Measurements from ENCODE around the gene PRSS57. TPM values are rescaled to one million over a fixed set of nuclear protein-coding genes. Genes with fewer than 3 reads are reported as not detected.
A peak's percentile ranks its signal among the peaks of the same experiment; 100 is the strongest.

PRSS57 gene
- total and polyA plus RNA-seq, 2 of the 13 experiments (the other 11 are each of a cell fraction or from before 2014, with no cell fraction given) = 0.12 TPM; not detected in 1

- peak; percentile 46 for TF ChIP-seq SALL1 (CRISPR knock-in tag; IDR thresholded peaks at IDR 0.05)
- 0 out of 2 replicates have a peak, but pooled peaks have one; percentile 13 for TF ChIP-seq HNRNPL (IDR thresholded peaks at IDR 0.05; ENCODE audit: low read depth, low read length)
Measured at GRCh38 chr19:674282-675151, 20.7 kb downstream of the PRSS57 start (continued).

GRCh38 chr19:670609-671075, 24.6 kb downstream of the PRSS57 start:
- BruUV-seq (replicated peaks) = no TSS peak
- TF ChIP-seq ZNF772 (CRISPR knock-in tag; IDR thresholded peaks at IDR 0.05) (peak; percentile 28; the same call in 1 of the 2 replicates), FOXA3 (CRISPR knock-in tag; IDR thresholded peaks at IDR 0.05) (no peak), JUN (CRISPR knock-in tag; IDR thresholded peaks at IDR 0.05) (no peak), RELA (CRISPR knock-in tag; IDR thresholded peaks at IDR 0.05) (no peak), AGO1 (IDR thresholded peaks at IDR 0.05; ENCODE audit: low read depth, low read length, poor library complexity, severe bottlenecking) (no peak), E2F2 (CRISPR knock-in tag; IDR thresholded peaks at IDR 0.05; ENCODE audit: borderline replicate concordance) (no peak), ZNF800 (CRISPR knock-in tag; IDR thresholded peaks at IDR 0.05) (no peak), ZKSCAN1 (IDR thresholded peaks at IDR 0.05; ENCODE audit: low read length) (0 out of 2 replicates have a peak, but pooled peaks have one; percentile 42), ZNF574 (CRISPR knock-in tag; IDR thresholded peaks at IDR 0.05) (no peak), RFX3 (CRISPR knock-in tag; IDR thresholded peaks at IDR 0.05) (no peak), NFE2 (CRISPR knock-in tag; IDR thresholded peaks at IDR 0.05) (no peak), ZMYM3 (CRISPR knock-in tag; IDR thresholded peaks at IDR 0.05) (peak; percentile 97), ZNF589 (CRISPR knock-in tag; conservative IDR thresholded peaks at IDR 0.05) (no peak), ZNF225 (CRISPR knock-in tag; IDR thresholded peaks at IDR 0.05) (no peak), ZNF253 (CRISPR knock-in tag; IDR thresholded peaks at IDR 0.05; ENCODE audit: borderline replicate concordance) (no peak)

More at GRCh38 chr19:670609-671075, 24.6 kb downstream of the PRSS57 start:
- Histone ChIP-seq H3K79me2 (ENCODE audit: insufficient read depth, low read length) (no peaks in the 10 kb centered on the region), H3K4me1 (ENCODE audit: insufficient read depth, low read length) (peaks cover 77% of the 10 kb centered on the region), H3K4me2 (ENCODE audit: low read depth, low read length) (peak overlapping the region; percentile 62), H3K9me3 (ENCODE audit: low read length) (no peaks in the 10 kb centered on the region; the same call in 1 of the 2 replicates), H3K36me3 (replicated peaks in 1 of 2; ENCODE audit: control insufficient read depth in 1 of 2, insufficient read depth in 2 of 2, low read length in 2 of 2) (no peaks in the 10 kb centered on the region), H4K20me1 (ENCODE audit: insufficient read depth, low read length) (no peaks in the 10 kb centered on the region), H3K4me3 (replicated peaks in 1 of 3; ENCODE audit: insufficient read depth in 1 of 3, low read depth in 2 of 3, low read length in 3 of 3) (peak overlapping the region in 1 of 3 experiments; percentile 46; a peak in 1 of 6 replicates), H3K9ac (ENCODE audit: insufficient read depth, low read depth, low read length) (no peak overlapping the region), H3K27ac (ENCODE audit: extremely low read length, insufficient read depth, low read length) (no peak overlapping the region), H2AFZ (ENCODE audit: low read length) (no peak overlapping the region), H3K27me3 (ENCODE audit: control insufficient read depth in 1 of 2, insufficient read depth in 2 of 2, low read length in 2 of 2) (0 out of 5 replicates have a peak, but pooled peaks cover 0 to under 1% of the 10 kb centered on the region in 2 experiments)
- WGBS (ENCODE audit: low lambda C conversion rate) = 12% methylated on average over 5 of the region's 9 CpGs
- intact Hi-C loops (cut with micrococcal nuclease; ENCODE audit: unreplicated experiment) (no loop called here), in situ Hi-C loops (cut with HindIII; ENCODE audit: extremely low pct_ligation_motif_present, low pct_unique_long_range_greater_than_20kb) (no loop called here)
- ATAC-seq (peak; percentile 89), DNase-seq (ENCODE audit: low spot score) (peak; percentile 75), FAIRE-seq (peak; percentile 44)
- POLR2A ChIA-PET = interaction anchor here (0.9 to 2.8 kb wide), 8 partner anchors 9 to 68 kb away, joined by 3 to 13 read pairs (median 4); no protein-coding TSS in a partner anchor
- CTCF ChIA-PET (ENCODE audit: low intra/inter-chr PET ratio, low total read pairs) = no interaction called here

Measured in HepG2 (cell line).